ENCODE measurements around the gene GDF15. TPM values are rescaled to one million over a fixed set of nuclear protein-coding genes. Genes with fewer than 3 reads are reported as not detected.

Gene GDF15
- total RNA-seq, 1 donor from 2014 or later: 3.2 TPM

GRCh38 chr19:18417250-18418028, 31.5 kb downstream of the GDF15 start:
- peak; percentile 38 for ATAC-seq

GRCh38 chr19:18418029-18418482, 32.1 kb downstream of the GDF15 start:
- DNase-seq (ENCODE audit: low spot score) (no peak), ATAC-seq (no peak)

More at GRCh38 chr19:18417250-18418028, 31.5 kb downstream of the GDF15 start:
- peak; percentile 68 for DNase-seq (ENCODE audit: low spot score)

DNA sequence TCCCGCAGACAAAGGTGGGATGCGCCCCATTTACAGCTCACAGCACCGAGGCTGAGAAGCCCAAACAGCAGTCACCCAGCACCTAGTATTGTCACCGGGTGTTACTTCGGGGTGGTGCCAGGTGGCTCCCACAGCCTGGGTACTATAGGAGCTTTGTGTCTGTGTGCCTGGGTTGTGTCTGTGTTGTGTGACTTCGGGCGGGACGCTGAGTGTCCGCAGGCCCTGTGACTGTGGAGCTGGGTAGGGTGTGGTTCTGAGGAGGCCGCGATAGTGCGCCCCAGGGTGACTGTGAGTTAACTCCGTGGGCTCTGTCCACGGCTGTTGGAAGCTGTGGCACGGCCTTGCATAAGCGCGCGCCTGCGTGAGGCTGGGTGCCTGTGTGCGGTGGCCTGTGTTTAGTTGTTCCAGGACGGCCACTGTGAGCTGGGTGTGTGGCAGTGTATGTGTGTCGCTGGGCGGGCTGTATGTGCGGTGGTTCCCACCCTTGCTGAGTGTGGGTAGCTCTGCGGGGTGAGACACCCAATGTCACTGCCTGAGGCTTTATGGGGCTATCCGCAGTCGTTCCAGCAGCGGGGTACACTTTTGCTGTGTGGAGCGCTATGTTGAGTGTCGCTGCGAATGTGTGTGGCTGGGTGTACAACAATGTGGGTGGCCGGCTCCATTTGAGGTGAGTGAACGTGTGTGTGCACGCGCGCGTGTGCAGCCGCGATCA, 32.7 kb downstream of the GDF15 start:
- DNase-seq (ENCODE audit: low spot score): no peak
- ATAC-seq: peak; percentile 11

DNA sequence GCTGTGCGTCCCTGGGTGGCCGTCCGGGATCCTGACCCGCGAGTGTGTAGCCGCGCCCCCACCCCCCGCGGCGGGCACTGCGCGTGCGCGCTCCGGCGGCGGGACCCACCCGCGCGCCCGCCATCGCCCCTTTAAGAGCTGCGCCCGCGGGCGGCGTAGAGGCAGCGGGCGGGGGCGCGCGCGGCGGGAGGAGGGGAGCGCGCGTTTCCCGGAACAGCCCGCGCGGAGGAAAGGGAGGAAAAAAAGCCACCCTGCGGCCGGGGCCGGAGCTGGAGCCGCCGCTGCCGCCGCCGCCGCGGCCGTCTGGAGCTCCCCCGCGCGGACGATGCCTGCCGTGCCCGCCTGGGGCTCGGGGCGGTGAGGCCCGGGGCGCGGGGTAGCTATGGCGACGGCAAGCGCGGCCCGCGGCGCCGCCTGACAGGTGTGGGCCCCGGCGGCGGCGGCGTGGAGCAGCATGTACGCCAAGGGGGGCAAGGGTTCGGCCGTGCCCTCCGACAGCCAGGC, 33.3 kb downstream of the GDF15 start, which contains the start of gene SSBP4:
TSS of gene SSBP4 (plus strand) at position 204 of the 504 bp plus-strand sequence. CDS start at position 455, 251 bp downstream.
- ATAC-seq (peak; percentile 66), DNase-seq (ENCODE audit: low spot score) (peak; percentile 77)

GRCh38 chr19:18419699-18420460, 33.9 kb downstream of the GDF15 start:
- no peak for DNase-seq (ENCODE audit: low spot score)
- no peak for ATAC-seq

DNA sequence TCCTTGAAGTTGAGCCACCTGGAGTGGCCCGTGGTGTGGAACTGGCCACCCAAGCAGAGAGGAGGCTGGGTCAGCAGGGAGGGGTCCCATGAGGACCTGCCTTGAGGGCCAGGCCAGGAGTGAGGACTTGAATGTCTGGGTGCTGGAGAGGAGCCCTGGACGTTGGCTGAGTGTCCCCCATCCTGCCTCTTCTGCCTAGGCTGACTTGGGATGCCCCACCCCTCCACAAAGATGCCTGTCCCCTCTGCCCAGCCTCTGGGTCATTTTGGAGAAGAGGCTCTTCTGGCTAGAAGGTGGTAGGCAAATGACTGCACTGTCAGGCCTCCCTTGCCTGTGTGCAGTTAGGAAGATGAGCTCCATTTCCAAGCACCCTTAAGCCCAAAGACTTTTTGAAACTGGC, 35.0 kb downstream of the GDF15 start:
- no peak for DNase-seq (ENCODE audit: low spot score)

DNA sequence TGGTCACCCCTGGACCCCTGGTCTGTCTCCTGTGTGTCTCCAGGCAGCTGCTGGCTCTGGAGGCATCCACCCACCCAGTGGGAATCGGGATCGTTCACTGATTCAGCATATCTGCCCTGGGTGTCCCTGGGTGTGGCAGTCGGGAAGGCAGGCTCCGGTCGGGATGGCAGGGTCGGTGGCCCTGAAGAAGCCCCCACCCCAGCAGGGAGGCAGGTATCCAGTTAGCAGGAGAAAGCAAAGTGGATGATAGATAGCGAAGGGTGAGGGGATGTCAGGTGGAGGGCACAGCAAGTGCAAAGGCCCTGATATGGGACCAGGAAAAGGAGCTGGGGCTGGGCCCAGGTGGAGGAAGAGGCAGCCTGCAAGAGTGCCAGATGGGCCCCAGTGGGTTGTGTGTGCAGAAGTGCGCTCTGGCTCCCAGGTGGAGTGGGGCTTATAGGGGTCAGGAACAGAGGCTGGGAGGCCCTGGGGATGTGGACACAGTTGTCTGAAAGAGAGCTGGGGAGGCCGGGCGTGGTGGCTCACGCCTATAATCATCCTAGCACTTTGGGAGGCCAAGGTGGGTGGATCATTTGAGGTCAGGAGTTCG, 35.5 kb downstream of the GDF15 start:
- no peak for ATAC-seq
- DNase-seq (ENCODE audit: low spot score): no peak

More for the DNA sequence above, 35.0 kb downstream of the GDF15 start:
- ATAC-seq: no peak

- DNase-seq (ENCODE audit: low spot score) (no peak), ATAC-seq (no peak)
Measured at GRCh38 chr19:18422530-18423191, 36.7 kb downstream of the GDF15 start.

DNA sequence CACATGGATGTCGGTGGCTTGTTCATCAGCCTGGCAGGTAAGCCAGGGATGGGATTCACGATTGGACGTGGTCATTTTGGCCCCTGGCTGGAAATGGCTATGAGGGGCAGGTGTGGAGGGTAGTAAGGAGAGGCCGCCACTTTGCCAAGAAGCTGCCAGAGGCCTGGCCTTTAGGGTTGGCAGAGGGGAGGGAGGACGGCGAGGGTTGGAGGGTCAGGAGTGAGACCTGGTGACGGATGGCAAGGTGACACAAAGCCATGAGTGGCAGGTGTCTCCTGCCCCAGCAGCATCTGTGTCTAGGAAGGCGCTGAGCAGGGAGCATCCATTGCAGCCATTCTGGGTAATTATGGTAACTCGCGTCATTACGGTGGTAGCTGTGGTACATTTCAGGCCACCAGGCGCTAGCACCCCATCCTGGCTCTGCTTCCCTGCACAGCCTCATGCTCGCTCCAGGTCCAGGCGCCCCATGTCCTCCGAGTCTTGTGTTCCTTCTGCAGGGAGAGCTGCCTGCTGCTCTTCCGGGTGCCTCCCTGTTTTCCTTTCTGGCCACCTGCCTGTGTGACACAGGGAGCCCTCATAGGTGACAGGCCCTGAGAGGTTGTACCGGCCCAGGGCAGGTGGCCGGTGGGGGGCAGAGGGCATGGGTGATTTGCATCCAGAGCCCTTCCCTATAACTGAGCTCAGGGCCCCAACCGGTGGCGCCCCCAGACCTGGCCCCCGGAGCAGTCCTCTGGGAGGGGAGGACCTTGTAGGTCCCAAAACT, 37.5 kb downstream of the GDF15 start:
- no peak for ATAC-seq
- no peak for DNase-seq (ENCODE audit: low spot score)

- ATAC-seq (no peak), DNase-seq (ENCODE audit: low spot score) (no peak)
Measured at GRCh38 chr19:18424122-18424889, 38.3 kb downstream of the GDF15 start.

- ATAC-seq (no peak), DNase-seq (ENCODE audit: low spot score) (no peak)
Measured at GRCh38 chr19:18424890-18425514, 39.0 kb downstream of the GDF15 start.

- ATAC-seq (no peak), DNase-seq (ENCODE audit: low spot score) (no peak)
Measured at GRCh38 chr19:18425515-18426415, 39.8 kb downstream of the GDF15 start.

DNA sequence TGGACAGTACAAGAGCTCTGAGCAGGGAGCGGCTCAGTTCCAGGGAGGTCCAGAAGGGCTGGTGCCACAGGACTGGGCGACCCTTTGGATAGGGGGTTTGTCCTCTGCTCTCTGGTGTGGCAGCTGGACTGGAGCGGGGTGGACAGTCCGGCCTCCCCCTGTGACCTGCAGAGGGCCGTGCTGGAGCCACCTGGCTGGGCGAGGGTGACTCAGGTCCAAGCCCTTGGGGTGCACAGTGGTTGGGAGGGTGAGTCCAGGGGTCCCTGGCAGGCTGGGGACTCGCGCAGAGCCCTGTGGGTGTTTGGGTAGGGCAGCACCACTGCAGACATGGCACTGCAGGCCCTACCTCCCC, 40.4 kb downstream of the GDF15 start:
- no peak for DNase-seq (ENCODE audit: low spot score)
- ATAC-seq: no peak

GRCh38 chr19:18427080-18427742, 41.3 kb downstream of the GDF15 start:
- no peak for DNase-seq (ENCODE audit: low spot score)
- ATAC-seq: no peak

- DNase-seq (ENCODE audit: low spot score): no peak
- no peak for ATAC-seq
Measured at GRCh38 chr19:18427743-18428113, 41.8 kb downstream of the GDF15 start.

DNA sequence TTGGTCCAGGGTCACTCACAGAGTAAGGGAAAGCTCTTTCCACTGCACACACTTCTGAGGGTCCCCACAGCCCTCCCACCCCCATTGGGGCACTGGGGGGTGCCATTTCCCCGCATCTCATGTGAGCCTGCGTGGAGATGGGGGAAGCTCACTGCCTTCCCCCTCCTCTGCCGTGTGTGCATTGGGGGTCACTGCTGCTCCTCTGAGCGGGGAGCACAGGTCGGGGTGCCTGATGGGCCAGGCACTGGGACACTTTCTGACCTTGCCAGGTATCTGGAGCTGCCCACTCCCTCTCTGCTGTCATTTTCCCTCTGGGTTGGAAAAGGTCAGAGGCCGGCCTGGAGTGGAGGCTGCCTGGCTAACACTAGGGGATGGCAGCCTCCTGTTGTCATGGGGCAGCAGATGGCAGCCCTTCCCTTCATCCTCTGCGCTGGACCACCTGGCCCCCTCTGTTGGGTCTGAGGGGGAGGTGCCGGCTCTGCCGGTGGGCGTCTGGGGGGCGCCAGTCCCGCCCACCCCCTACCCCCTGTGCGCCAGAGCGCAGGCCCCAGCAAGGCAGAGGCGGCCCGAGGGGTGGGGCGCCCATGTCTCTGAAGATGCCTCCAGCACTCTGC, 42.3 kb downstream of the GDF15 start:
- DNase-seq (ENCODE audit: low spot score) (no peak), ATAC-seq (no peak)

Measured in left lobe of liver (tissue), 2 donors.